ENCODE results near the gene PKD2L1. TPM values are rescaled to one million over a fixed set of nuclear protein-coding genes. Genes with fewer than 3 reads are reported as not detected.

Gene PKD2L1
- total and polyA plus RNA-seq, 2 donors (not counting 1 experiment from before 2014, with no cell fraction given) = 0.37 TPM; not detected in 1

- CTCF ChIA-PET = interaction anchor here (0.6 kb wide), 1 partner anchor 247 kb away, joined by 3 read pairs; no protein-coding TSS in a partner anchor
- TF ChIP-seq EZH2 (IDR thresholded peaks at IDR 0.05; ENCODE audit: borderline replicate concordance, insufficient read depth, low read depth, low read length, poor library complexity, severe bottlenecking) (no peak), CTCF (IDR thresholded peaks at IDR 0.05) (no peak)
- WGBS (ENCODE audit: insufficient coverage) = 95% methylated on average over 5 of the region's 5 CpGs
Observed at GRCh38 chr10:100253041-100253440, 77.0 kb downstream of the PKD2L1 start.

GRCh38 chr10:100248820-100249219 is 81.2 kb downstream of the PKD2L1 start:
- intact Hi-C loops (cut with micrococcal nuclease) = loop anchor here (10.0 kb wide), 1 partner anchor 404 kb away; no protein-coding TSS in a partner anchor
- H3K4me2 ChIP-seq (replicated peaks; ENCODE audit: low read depth, low read length, poor library complexity, severe bottlenecking) = no peak overlapping the region
- H3K27ac ChIP-seq (ENCODE audit: low read length in 2 of 2) = no peak overlapping the region
- Mint-ChIP-seq H3K4me3 (no peak overlapping the region), H3K27ac (no peak overlapping the region), H3K27me3 (no peaks in the 10 kb centered on the region), H3K4me1 (no peaks in the 10 kb centered on the region), H3K9me3 (ENCODE audit: insufficient read depth) (no peaks in the 10 kb centered on the region)
- WGBS (ENCODE audit: insufficient coverage) = over 99% methylated on average over 5 of the region's 7 CpGs
- no peaks in the 10 kb centered on the region for H3K4me1 ChIP-seq (ENCODE audit: control insufficient read depth in 2 of 2, insufficient read depth in 2 of 2, low read length in 2 of 2)
- ATAC-seq (ENCODE audit: low read depth) (no peak), DNase-seq (no peak)
- no peak overlapping the region for H2AFZ ChIP-seq (ENCODE audit: insufficient read depth, low read depth, low read length, poor library complexity, severe bottlenecking)
- no peaks in the 10 kb centered on the region for H3K27me3 ChIP-seq (replicated peaks in 1 of 4; ENCODE audit: control extremely low read depth in 1 of 4, control insufficient read depth in 3 of 4, insufficient read depth in 4 of 4, low read length in 3 of 4)
- ChIA-PET CTCF (interaction anchor here (0.6 to 0.9 kb wide), 3 partner anchors 8 to 13 kb away, joined by 3 to 5 read pairs (median 4); no protein-coding TSS in a partner anchor), POLR2A (no interaction called here)
- no peak overlapping the region for H3K4me3 ChIP-seq (ENCODE audit: control extremely low read depth in 1 of 5, extremely low read depth in 1 of 5, insufficient read depth in 1 of 5, low read depth in 2 of 5, low read length in 4 of 5)
- H3K36me3 ChIP-seq (replicated peaks in 1 of 2; ENCODE audit: control extremely low read depth in 1 of 2, control insufficient read depth in 1 of 2, extremely low read depth in 1 of 2, insufficient read depth in 2 of 2, low read length in 1 of 2) = peaks cover 13 to 77% of the 10 kb centered on the region in 2 experiments
- H4K20me1 ChIP-seq (ENCODE audit: control insufficient read depth, insufficient read depth, low read length, poor library complexity, severe bottlenecking) = no peaks in the 10 kb centered on the region
- no peaks in the 10 kb centered on the region for H3K79me2 ChIP-seq (ENCODE audit: control insufficient read depth, insufficient read depth, low read length)
- H3K9me3 ChIP-seq (ENCODE audit: control extremely low read depth in 1 of 3, control insufficient read depth in 2 of 3, insufficient read depth in 1 of 3, low read length in 2 of 3) = no peaks in the 10 kb centered on the region
- no peak overlapping the region for H3K9ac ChIP-seq (ENCODE audit: low read length)
- no peak for TF ChIP-seq EZH2 (IDR thresholded peaks at IDR 0.05; ENCODE audit: borderline replicate concordance, insufficient read depth, low read depth, low read length, poor library complexity, severe bottlenecking)
- TF ChIP-seq CTCF (IDR thresholded peaks at IDR 0.05) = no peak

More at GRCh38 chr10:100253041-100253440, 77.0 kb downstream of the PKD2L1 start:
- no peaks in the 10 kb centered on the region for H3K4me1 Mint-ChIP-seq
- H3K9me3 Mint-ChIP-seq (ENCODE audit: insufficient read depth) = no peaks in the 10 kb centered on the region
- no peak overlapping the region for H3K9ac ChIP-seq (ENCODE audit: low read length)
- peaks cover 7% of the 10 kb centered on the region for H4K20me1 ChIP-seq (ENCODE audit: control insufficient read depth, insufficient read depth, low read length, poor library complexity, severe bottlenecking)
- H2AFZ ChIP-seq (ENCODE audit: insufficient read depth, low read depth, low read length, poor library complexity, severe bottlenecking) = no peak overlapping the region
- H3K27ac ChIP-seq (ENCODE audit: low read length in 2 of 2) = no peak overlapping the region
- peaks cover 12% of the 10 kb centered on the region for H3K79me2 ChIP-seq (ENCODE audit: control insufficient read depth, insufficient read depth, low read length)
- no peak overlapping the region for H3K27ac Mint-ChIP-seq
- peaks cover 10 to 79% of the 10 kb centered on the region in 2 experiments for H3K36me3 ChIP-seq (replicated peaks in 1 of 2; ENCODE audit: control extremely low read depth in 1 of 2, control insufficient read depth in 1 of 2, extremely low read depth in 1 of 2, insufficient read depth in 2 of 2, low read length in 1 of 2)
- intact Hi-C loops (cut with micrococcal nuclease) = no loop called here
- ATAC-seq (ENCODE audit: low read depth) (no peak), DNase-seq (no peak)
- no peaks in the 10 kb centered on the region for H3K4me1 ChIP-seq (ENCODE audit: control insufficient read depth in 2 of 2, insufficient read depth in 2 of 2, low read length in 2 of 2)
- no peaks in the 10 kb centered on the region for H3K9me3 ChIP-seq (ENCODE audit: control extremely low read depth in 1 of 3, control insufficient read depth in 2 of 3, insufficient read depth in 1 of 3, low read length in 2 of 3)
- no peaks in the 10 kb centered on the region for H3K27me3 ChIP-seq (replicated peaks in 1 of 4; ENCODE audit: control extremely low read depth in 1 of 4, control insufficient read depth in 3 of 4, insufficient read depth in 4 of 4, low read length in 3 of 4)
- no peak overlapping the region for H3K4me3 Mint-ChIP-seq
- POLR2A ChIA-PET = interaction anchor here (0.7 kb wide), 1 partner anchor 483 kb away, joined by 3 read pairs; no protein-coding TSS in a partner anchor
- no peak overlapping the region for H3K4me3 ChIP-seq (ENCODE audit: control extremely low read depth in 1 of 5, extremely low read depth in 1 of 5, insufficient read depth in 1 of 5, low read depth in 2 of 5, low read length in 4 of 5)
- H3K27me3 Mint-ChIP-seq = no peaks in the 10 kb centered on the region
- no peak overlapping the region for H3K4me2 ChIP-seq (replicated peaks; ENCODE audit: low read depth, low read length, poor library complexity, severe bottlenecking)

Data from B cell (primary cell).